DND-41 (cell line): ENCODE measurements around the gene PI4KA.

Experiments
- CTCF ChIP-seq: IDR thresholded peaks from 2 replicates; pipeline ENCODE4 v1.5.1; 2012; ENCODE audit warnings: borderline replicate concordance, low read length, moderate library complexity, mild to moderate bottlenecking; ENCODE audit not compliant: poor library complexity, severe bottlenecking; ENCODE audit errors: extremely low read depth
- EZH2 ChIP-seq: IDR thresholded peaks from 3 replicates; pipeline ENCODE4 v1.6.1; 2012; ENCODE audit warnings: borderline replicate concordance, low read depth, mild to moderate bottlenecking, moderate library complexity, low read length, inconsistent platforms; ENCODE audit not compliant: severe bottlenecking

- TF ChIP-seq CTCF (no peak), EZH2 (no peak)
These were observed 197.1 kb downstream of the PI4KA start for GRCh38 chr22:20661473-20661872.
